Loucy (cell line): ENCODE measurements around the gene VWA8.
"Not testable (repeated sequence)": the region's sequence is repeated elsewhere in the genome, so short reads cannot be mapped to it uniquely, and the experiment has no call there.

Source experiments
- H2AFZ ChIP-seq: fragments of 200-600 bp; sonication (generic); 2 replicates; pipeline ENCODE4 v1.6.0; 2016; ENCODE audit warnings: antibody characterized with exemption, mild to moderate bottlenecking, low read length, moderate library complexity
- H3F3A ChIP-seq: fragments of 200-600 bp; 2 replicates; pipeline ENCODE4 v1.6.0; 2016; ENCODE audit warnings: antibody characterized with exemption, low read depth, mild to moderate bottlenecking
- H3K27me3 ChIP-seq: fragments of 200-600 bp; sonication (generic); 2 replicates; pipeline ENCODE4 v1.6.1; 2014; ENCODE audit warnings: low read length, mild to moderate bottlenecking; ENCODE audit not compliant: insufficient read depth, poor library complexity, severe bottlenecking
- H3K36me3 ChIP-seq: fragments of 200-600 bp; sonication (generic); 2 replicates; pipeline ENCODE4 v1.6.1; 2016; ENCODE audit warnings: low read length; ENCODE audit not compliant: insufficient read depth
- H3K4me1 ChIP-seq: fragments of 200-600 bp; sonication (generic); 2 replicates; pipeline ENCODE4 v1.5.1; 2014; ENCODE audit warnings: low read length, mild to moderate bottlenecking; ENCODE audit not compliant: insufficient read depth, poor library complexity, severe bottlenecking
- H3K4me2 ChIP-seq: fragments of 200-600 bp; sonication (generic); 2 replicates; pipeline ENCODE4 v1.6.0; 2014; ENCODE audit warnings: antibody characterized with exemption, low read length, low read depth, mild to moderate bottlenecking; ENCODE audit not compliant: poor library complexity, severe bottlenecking
- H3K4me3 ChIP-seq: fragments of 200-600 bp; sonication (generic); 2 replicates; pipeline ENCODE4 v1.5.1; 2014; ENCODE audit warnings: low read length, mild to moderate bottlenecking, mixed read lengths; ENCODE audit not compliant: poor library complexity, severe bottlenecking
- H3K79me2 ChIP-seq: fragments of 200-600 bp; sonication (generic); 2 replicates; pipeline ENCODE4 v1.6.1; 2014; ENCODE audit warnings: low read length; ENCODE audit not compliant: insufficient read depth
- H3K9ac ChIP-seq: fragments of 200-600 bp; sonication (generic); 2 replicates; pipeline ENCODE4 v1.6.0; 2014; ENCODE audit warnings: mild to moderate bottlenecking, low read depth, low read length, moderate library complexity; ENCODE audit not compliant: poor library complexity, severe bottlenecking
- H3K9me2 ChIP-seq: fragments of 200-600 bp; sonication (generic); replicated peaks from 2 replicates; pipeline ENCODE4 v1.6.1; 2016; ENCODE audit warnings: low read depth, low read length, mixed read lengths
- H3K9me3 ChIP-seq: fragments of 200-600 bp; sonication (generic); 2 replicates; pipeline ENCODE4 v1.6.1; 2014; ENCODE audit warnings: mild to moderate bottlenecking, antibody characterized with exemption, low read length, low read depth; ENCODE audit not compliant: insufficient read depth
- H4K20me1 ChIP-seq: fragments of 200-600 bp; sonication (generic); 2 replicates; pipeline ENCODE4 v1.6.0; 2014; ENCODE audit warnings: antibody characterized with exemption, low read length, mild to moderate bottlenecking; ENCODE audit not compliant: insufficient read depth, poor library complexity, severe bottlenecking
- EZH2phosphoT487 ChIP-seq: fragments of 200-600 bp; IDR thresholded peaks from 2 replicates; pipeline ENCODE4 v1.6.1; 2018; ENCODE audit warnings: antibody characterized with exemption, mild to moderate bottlenecking, moderate library complexity, borderline replicate concordance
- TF ChIP-seq, protein P1 (sequence below): fragments of 200-600 bp; sonication (generic); conservative IDR thresholded peaks from 2 replicates; pipeline ENCODE4 v1.5.1; 2014; ENCODE audit warnings: mild to moderate bottlenecking, antibody characterized with exemption, low read length

Gene VWA8

GRCh38 chr13:41637586-41637985, 323.3 kb downstream of the VWA8 start:
- Histone ChIP-seq H3K9me2 (no peaks in the 10 kb centered on the region), H3K36me3 (no peaks in the 10 kb centered on the region), H3K4me3 (no peak overlapping the region), H2AFZ (no peak overlapping the region), H4K20me1 (no peaks in the 10 kb centered on the region), H3K9me3 (no peaks in the 10 kb centered on the region), H3F3A (no peaks in the 10 kb centered on the region), H3K9ac (no peak overlapping the region), H3K27me3 (no peaks in the 10 kb centered on the region), H3K79me2 (no peaks in the 10 kb centered on the region), H3K4me2 (no peak overlapping the region), H3K4me1 (peaks cover 8% of the 10 kb centered on the region)
- no peak for TF ChIP-seq EZH2phosphoT487
- TF ChIP-seq, protein P1, sequence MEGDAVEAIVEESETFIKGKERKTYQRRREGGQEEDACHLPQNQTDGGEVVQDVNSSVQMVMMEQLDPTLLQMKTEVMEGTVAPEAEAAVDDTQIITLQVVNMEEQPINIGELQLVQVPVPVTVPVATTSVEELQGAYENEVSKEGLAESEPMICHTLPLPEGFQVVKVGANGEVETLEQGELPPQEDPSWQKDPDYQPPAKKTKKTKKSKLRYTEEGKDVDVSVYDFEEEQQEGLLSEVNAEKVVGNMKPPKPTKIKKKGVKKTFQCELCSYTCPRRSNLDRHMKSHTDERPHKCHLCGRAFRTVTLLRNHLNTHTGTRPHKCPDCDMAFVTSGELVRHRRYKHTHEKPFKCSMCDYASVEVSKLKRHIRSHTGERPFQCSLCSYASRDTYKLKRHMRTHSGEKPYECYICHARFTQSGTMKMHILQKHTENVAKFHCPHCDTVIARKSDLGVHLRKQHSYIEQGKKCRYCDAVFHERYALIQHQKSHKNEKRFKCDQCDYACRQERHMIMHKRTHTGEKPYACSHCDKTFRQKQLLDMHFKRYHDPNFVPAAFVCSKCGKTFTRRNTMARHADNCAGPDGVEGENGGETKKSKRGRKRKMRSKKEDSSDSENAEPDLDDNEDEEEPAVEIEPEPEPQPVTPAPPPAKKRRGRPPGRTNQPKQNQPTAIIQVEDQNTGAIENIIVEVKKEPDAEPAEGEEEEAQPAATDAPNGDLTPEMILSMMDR, result no peak

DNA sequence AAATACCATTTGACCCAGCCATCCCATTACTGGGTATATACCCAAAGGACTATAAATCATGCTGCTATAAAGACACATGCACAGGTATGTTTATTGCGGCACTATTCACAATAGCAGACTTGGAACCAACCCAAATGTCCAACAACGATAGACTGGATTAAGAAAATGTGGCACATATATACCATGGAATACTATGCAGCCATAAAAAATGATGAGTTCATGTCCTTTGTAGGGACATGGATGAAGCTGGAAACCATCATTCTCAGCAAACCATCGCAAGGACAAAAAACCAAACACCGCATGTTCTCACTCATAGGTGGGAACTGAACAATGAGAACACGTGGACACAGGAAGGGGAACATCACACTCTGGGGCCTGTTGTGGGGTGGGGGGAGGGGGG, 323.9 kb downstream of the VWA8 start:
- H3F3A ChIP-seq, H3K4me1 ChIP-seq, H3K4me2 ChIP-seq, H3K79me2 ChIP-seq, H3K4me3 ChIP-seq, H3K9ac ChIP-seq, H3K9me2 ChIP-seq, H2AFZ ChIP-seq, H4K20me1 ChIP-seq, H3K9me3 ChIP-seq, H3K27me3 ChIP-seq, H3K36me3 ChIP-seq: not testable (repeated sequence)

- H3K9me3 ChIP-seq, H2AFZ ChIP-seq, H3K4me2 ChIP-seq, H3K36me3 ChIP-seq, H3K9me2 ChIP-seq, H3K4me3 ChIP-seq, H3F3A ChIP-seq, H3K79me2 ChIP-seq, H3K4me1 ChIP-seq, H3K9ac ChIP-seq, H4K20me1 ChIP-seq, H3K27me3 ChIP-seq: not testable (repeated sequence)
Observed at GRCh38 chr13:41636590-41636989, 324.3 kb downstream of the VWA8 start.

DNA sequence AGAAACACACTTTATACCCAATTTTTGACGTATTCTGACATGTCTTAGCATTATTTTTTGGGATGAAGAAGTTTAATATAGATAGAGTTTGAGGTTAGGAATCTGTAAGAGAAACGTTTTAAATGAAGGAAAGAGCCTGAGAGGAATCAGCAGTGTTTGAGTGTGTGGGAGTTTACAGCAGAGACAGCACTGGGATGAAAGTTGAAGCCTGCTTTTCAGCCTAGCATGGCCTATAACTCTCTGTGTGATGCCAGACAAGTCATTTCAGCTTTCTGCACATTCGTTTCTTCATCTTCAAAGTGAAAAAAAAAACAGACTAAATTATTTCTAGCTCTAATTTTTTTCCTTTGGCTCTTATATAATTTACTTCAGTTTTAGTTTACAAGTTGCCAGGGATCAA, 326.5 kb downstream of the VWA8 start:
- Histone ChIP-seq H2AFZ (no peak overlapping the region), H3K36me3 (no peaks in the 10 kb centered on the region), H3K9ac (no peak overlapping the region)

More for the DNA sequence above, 326.5 kb downstream of the VWA8 start:
- no peaks in the 10 kb centered on the region for H3K79me2 ChIP-seq
- no peak overlapping the region for H3K4me3 ChIP-seq
- no peaks in the 10 kb centered on the region for H3K9me2 ChIP-seq
- H3K4me1 ChIP-seq, result no peaks in the 10 kb centered on the region
- no peaks in the 10 kb centered on the region for H3K9me3 ChIP-seq
- TF ChIP-seq EZH2phosphoT487, result no peak
- TF ChIP-seq, protein P1, result no peak
- no peaks in the 10 kb centered on the region for H4K20me1 ChIP-seq
- no peaks in the 10 kb centered on the region for H3K27me3 ChIP-seq
- H3F3A ChIP-seq, result no peaks in the 10 kb centered on the region
- H3K4me2 ChIP-seq, result no peak overlapping the region
